Limb (tissue), 2 donors: ENCODE results near the gene KRTAP4-8.
"Not testable (repeated sequence)": the region's sequence is repeated elsewhere in the genome, so short reads cannot be mapped to it uniquely, and the experiment has no call there.

ENCODE experiments used
- DNase-seq, 2 donors: peaks; one replicate each; pipeline ENCODE4 v3.0.0-alpha.2; 2016; ENCODE audit errors: extremely low spot score in 2 of 2

The KRTAP4-8 gene

GRCh38 chr17:41098042-41098441, at the start of gene KRTAP4-8:
Gene KRTAP4-8, minus strand, starts transcription at chr17:41098142. Its CDS starts 58 bp downstream, at chr17:41098084.
- no peak for DNase-seq

DNA sequence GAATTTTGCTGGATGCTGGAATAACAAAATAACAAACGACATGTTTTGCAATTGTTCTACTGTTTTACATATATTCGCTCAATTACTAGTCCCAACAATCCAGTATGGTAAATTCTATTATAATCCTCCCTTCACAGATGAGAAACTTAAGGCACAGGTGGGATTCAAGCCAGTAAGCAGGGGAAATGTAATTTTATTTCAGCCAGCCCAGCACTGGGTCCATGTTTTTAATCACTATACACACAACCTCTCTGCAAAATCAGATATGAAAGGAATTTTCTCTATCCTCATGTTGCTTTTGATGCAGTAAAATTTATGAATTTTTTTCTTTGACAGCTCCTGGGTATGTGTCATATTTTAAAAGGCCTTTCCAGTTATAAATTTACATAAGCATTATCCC, 47.3 kb upstream of the KRTAP4-8 start:
- no peak for DNase-seq

DNA sequence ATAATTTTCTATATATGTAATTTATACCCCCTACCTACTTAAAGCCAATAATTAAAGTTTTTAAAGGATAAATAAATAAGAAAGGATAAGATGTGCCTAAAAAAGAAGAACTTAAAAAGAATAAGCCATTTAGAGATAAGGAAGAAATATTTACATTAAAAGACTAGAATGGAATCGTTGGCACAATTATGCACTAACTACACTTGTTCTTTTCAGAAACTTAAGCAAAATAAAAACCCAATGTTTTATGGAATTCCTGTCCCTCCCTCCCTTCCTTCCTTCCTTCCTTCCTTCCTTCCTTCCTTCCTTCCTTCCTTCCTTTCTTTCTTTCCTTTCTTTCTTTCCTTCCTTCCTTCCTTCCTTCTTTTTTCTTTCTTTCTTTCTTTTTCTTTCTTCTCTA, 46.9 kb upstream of the KRTAP4-8 start:
- DNase-seq = no peak

- no peak for DNase-seq
Measured at GRCh38 chr17:41141361-41141760, 43.4 kb upstream of the KRTAP4-8 start.

DNA sequence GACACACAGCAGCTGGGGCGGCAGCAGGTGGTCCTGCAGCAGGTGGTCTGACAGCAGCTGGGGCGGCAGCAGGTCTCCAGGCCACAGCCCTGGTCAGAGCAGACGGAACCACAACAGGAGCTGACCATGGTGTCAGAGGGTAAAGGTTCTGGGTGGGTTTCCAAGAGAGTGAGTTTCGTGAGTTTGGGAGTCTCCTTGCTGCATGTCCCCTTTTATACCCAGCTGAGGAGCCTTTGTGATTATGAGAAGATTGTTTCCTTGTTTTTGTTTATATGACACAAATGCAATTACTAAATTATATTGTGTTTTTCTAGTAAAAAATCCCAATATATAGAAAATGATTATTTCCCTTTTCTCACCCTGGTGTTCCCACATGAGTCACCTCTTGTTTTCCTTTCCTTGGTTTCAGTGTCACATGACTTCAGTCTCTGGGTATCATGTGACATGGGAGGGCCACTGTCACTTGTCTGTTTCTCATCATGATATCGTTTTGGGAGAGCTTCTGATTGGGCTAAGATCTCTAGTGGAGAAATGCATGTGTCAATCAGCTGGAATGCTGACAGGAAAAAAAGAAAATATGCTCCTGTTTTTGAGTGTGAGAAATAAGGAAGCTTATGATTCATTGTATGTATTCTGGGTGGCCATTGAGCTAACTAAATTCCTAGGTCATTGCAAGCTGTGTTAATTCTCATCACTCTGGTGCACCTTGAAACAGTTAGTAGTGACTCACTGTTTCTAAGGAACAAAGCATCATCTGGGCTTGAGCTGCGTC, 42.6 kb upstream of the KRTAP4-8 start, which contains the start of gene KRTAP4-6:
Gene KRTAP4-6, minus strand, starts transcription at position 185 of the 772 bp plus-strand sequence. Its CDS starts 57 bp downstream, at position 128.
- DNase-seq = no peak

DNA sequence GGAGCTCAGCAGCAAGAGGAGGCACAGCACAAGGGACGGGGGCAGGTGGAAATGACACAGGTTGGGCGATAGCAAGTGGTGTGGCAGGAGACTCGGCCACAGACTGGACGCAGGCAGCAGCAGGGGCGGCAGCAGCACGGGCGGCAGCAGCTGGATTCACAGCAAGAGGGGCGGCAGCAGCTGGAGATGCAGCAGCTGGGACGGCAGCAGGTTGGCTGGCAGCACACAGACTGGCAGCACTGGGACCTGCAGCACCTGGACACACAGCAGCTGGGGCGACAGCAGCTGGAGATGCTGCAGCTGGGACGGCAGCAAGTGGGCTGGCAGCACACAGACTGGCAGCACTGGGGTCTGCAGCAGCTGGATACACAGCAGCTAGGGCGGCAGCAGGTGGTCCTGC, 41.9 kb upstream of the KRTAP4-8 start:
- DNase-seq = not testable (repeated sequence)

- no peak for DNase-seq
Measured at GRCh38 chr17:41133880-41134735, 36.2 kb upstream of the KRTAP4-8 start.

DNA sequence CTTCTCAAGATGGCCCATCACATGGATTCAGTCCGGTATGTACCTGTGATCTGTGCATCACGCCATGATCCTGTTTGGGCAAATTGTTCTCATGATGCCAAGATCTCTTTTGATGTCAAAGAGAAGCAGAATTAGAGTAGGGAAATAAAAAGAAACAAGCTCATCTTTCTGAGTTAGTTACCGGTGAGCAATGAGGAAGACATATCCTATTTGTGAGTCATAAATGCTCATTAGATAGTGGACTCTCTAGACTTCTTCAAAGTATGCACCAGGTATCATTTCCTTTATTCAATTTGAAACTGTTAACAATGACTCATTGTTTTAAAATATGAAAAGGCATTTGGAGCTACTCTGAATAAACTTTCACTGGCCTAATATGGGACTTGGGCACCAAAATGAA, 34.0 kb upstream of the KRTAP4-8 start:
- DNase-seq = no peak

- DNase-seq = no peak
Measured at GRCh38 chr17:41127371-41127770, 29.4 kb upstream of the KRTAP4-8 start.

DNA sequence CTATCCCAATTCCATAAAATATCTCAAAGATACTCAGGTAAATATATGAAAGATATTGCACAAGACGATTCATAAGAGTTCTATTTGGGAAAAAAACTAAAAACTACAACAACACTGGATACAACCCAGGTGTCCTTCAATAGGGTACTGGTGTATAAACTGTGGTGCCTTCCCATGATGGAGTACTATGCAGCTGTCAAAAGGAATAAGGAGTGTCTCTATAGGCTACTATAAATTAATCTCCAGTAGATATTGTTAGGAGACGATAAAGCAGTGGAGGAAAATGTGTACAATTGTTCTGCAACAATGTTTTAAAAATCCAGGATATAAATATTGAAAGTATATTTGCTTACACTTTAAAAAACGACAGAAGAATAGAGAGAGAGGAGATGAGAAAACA, 28.5 kb upstream of the KRTAP4-8 start:
- DNase-seq = no peak

DNA sequence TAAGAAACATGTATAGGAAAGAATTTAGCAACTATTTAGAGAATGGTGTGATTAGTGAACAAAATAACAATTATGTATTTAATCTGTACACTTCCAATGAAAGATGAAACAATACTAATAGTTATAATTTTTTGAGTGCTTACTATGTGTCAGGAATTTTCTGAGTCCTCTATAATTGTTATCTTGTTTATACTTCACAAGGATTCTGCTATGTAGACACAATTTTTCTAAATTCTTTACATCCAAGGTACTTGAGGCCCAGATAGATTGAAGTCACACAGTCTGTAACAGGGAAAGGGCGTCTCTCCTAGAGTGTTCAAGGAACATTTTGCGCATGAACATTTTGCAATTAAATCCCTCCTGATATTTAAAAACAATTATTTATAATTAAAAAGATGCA, 27.1 kb upstream of the KRTAP4-8 start:
- DNase-seq = no peak

- DNase-seq = not testable (repeated sequence)
Measured at GRCh38 chr17:41123991-41124371, 26.0 kb upstream of the KRTAP4-8 start, which contains the start of gene KRTAP4-12. Gene KRTAP4-12, minus strand, starts transcription at chr17:41124182. Its CDS starts 60 bp downstream, at chr17:41124122.

DNA sequence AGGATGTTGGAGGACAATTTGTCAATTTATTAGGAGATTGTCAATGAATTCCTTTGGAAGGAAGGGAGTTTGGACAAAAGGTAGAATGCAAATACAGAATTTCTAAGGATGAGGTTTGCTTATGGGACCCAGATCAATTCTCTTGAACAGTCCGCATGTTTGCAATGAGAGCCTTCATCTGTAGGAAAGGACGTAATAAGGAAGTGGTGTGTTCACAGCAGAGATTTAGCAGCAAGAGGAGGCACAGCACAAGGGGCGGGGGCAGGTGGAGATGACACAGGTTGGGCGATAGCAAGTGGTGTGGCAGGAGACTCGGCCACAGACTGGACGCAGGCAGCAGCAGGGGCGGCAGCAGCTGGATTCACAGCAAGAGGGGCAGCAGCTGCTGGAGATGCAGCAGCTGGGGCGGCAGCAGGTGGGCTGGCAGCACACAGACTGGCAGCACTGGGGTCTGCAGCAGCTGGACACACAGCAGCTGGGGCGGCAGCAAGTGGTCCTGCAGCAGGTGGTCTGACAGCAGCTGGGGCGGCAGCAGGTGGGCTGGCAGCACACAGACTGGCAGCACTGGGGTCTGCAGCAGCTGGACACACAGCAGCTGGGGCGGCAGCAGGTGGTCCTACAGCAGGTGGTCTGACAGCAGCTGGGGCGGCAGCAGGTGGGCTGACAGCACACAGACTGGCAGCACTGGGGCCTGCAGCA, 25.5 kb upstream of the KRTAP4-8 start:
- not testable (repeated sequence) for DNase-seq

GRCh38 chr17:41121742-41122141, 23.8 kb upstream of the KRTAP4-8 start:
- no peak for DNase-seq

- not testable (repeated sequence) for DNase-seq
Measured at GRCh38 chr17:41119696-41120690, 22.1 kb upstream of the KRTAP4-8 start.

- no peak for DNase-seq
Measured at GRCh38 chr17:41118721-41119120, 20.8 kb upstream of the KRTAP4-8 start.

DNA sequence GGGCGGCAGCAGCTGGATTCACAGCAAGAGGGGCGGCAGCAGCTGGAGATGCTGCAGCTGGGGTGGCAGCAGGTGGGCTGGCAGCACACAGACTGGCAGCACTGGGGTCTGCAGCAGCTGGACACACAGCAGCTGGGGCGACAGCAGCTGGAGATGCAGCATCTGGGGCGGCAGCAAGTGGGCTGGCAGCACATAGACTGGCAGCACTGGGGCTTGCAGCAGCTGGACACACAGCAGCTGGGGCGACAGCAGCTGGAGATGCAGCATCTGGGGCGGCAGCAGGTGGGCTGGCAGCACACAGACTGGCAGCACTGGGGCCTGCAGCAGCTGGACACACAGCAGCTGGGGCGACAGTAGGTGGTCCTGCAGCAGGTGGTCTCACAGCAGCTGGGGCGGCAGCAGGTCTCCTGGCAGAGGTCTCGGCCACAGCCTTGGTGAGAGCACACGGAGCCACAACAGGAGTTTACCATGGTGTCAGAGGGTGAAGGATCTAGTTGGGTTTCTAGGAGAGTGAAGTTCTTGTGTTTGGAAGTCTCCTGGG, 20.0 kb upstream of the KRTAP4-8 start, which contains the start of gene KRTAP4-11:
Gene KRTAP4-11, minus strand, starts transcription at position 528 of the 541 bp plus-strand sequence. Its CDS starts 58 bp downstream, at position 470.
- DNase-seq = not testable (repeated sequence)

DNA sequence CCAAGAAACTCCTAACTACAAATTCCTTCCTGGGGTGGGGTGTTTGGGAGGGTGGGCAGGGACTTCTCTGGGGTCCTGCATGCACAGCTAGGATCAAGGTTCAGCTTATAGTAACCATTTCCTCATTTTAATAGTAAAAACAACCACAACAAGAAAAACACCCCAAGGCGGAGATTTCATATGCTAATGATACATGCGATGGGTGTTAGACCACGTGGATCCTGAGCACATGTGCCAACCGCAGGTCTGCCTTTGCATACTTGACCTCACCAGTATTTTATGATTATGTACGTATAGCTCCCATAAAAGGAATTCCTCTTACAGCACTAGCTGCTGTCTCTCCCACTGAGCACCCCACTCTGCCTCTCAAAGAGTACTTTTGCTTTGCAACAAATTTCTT, 18.4 kb upstream of the KRTAP4-8 start:
- DNase-seq = no peak

DNA sequence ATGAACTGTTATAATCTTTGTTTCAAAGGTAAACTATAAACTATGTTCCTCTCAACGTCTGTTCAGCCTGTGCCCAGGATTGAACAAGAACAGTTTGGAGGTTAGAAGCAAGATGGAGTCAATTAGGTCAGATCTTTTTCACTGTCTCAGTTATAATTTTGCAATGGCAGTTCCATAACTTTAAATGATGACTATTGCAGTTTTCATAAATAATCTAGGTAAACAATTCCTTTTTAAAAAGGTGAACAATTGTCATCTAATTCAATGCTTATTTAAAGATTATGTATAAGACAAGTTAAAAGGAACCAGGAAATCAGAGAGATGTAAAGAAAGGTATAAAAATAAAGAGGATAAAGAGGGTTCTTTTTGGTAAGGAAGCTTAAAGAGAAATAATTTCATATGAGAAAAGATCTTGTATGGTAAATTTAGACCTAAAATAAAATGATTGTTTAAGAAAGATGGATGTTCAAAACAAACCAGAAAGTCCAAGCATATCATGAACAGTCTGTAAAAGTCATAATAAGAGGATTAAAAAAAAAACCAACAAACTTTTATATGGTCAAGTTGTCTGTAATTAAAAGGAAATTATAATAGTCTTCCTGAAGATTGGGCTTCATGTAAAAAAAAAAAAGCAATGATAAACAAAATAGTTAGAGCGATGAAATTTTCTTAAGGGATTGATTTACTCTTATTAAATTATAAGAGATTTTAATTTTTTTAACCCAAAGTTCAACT, 13.4 kb upstream of the KRTAP4-8 start:
- DNase-seq = no peak
